ENCODE data around the gene COL9A3.

COL9A3 gene

DNA sequence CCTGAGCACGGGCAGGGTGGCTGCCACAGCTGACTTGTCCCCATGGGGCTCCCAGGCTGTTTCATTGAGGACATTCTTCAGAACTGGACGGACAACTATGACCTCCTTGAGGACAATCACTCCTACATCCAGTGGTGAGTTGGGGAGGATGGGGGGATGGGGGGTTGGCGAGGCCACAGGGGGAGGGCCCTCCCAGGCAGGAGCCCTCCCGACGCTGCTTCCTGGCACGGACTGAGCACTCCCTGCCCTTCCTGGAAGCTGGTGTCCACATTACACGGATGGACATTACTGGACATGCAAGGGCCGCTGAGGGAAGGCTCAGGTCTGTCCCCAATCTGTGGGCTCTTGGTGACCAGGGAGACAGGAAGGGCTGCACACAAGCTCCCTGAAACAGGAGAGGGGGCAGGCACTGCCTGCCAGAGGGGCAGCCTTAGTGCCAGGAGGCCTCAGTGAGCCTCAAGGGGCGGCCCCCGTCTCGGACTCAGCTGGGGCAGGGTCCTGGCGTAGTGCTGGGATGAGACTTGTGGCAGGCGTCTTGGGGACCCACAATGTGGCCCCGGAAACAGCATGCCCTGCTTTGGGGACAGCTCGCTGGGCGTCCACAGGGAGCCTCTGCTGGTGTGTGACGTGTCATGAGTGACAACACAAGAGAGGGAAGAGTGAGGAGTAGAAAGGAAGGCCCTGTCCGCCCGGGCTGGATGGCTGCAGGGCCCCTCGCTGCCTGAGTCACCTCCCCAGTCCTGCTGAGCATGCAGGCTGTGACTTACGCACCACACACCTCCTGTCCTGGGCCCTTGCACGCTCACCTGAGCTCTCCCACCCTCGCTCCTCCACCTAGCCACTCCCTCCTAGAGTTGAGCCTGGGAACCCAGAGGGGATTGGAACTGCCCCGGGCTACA, 7.1 kb upstream of the COL9A3 start:
- no peak for DNase-seq

DNA sequence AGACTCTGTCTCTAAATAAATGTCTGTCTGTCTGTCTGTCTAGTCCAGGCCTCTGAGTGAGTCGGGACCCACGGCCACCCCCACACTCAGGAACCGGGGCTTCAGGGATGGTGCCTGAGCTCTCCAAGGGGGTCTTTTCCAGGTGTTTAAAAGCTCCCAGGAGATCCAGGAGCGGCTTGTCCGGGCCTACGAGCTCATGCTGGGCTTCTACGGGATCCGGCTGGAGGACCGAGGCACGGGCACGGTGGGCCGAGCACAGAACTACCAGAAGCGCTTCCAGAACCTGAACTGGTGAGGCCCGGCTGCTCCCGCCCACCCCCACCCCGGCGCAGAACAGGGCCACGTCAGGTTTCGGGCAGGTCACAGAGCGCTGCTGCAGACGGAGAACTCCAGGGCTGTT, 5.5 kb upstream of the COL9A3 start:
- DNase-seq, result no peak

GRCh38 chr20:62811720-62812119, 5.1 kb upstream of the COL9A3 start:
- DNase-seq, result no peak

- no peak for DNase-seq
These were observed 4.5 kb upstream of the COL9A3 start for GRCh38 chr20:62812181-62812906.

- DNase-seq, result no peak
These were observed 4.0 kb upstream of the COL9A3 start for GRCh38 chr20:62812907-62813200.

DNA sequence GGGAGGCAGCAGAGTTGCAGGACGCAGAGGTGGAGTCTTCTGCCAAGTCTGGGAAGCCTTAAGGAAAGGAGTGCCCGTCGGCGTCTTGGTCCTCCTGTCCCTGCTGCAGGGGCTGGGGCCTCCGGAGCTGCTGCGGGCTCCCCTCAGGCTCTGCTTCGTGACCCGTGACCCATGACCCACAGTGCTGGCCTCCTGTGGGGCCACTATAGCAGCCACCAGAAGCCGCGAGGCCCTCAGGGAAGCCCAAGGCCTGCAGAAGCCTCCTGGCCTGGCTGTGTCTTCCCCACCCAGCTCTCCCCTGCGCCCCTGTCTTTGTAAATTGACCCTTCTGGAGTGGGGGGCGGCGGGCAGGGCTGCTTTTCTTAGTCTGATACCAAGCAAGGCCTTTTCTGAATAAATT, 3.3 kb upstream of the COL9A3 start:
- no peak for DNase-seq

- no peak for DNase-seq
These were observed 2.7 kb upstream of the COL9A3 start for GRCh38 chr20:62814060-62814708.

DNA sequence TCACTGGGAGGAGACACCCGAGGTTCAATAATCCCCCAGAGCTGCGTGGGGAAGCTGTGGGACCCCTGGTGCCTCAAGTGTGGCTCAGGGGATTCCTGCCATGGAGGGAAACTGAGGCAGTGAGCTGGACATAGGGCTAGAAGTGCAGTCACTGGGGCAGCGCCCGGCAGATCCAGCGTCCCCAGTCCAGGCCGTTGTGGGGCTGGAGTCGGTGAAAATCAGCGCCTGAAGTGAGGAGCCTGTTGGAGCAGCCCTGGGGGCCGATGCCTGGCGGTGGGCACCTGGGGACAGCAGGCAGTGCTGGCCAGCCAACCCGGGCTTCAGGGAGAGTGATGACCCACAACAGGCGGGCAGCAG, 2.2 kb upstream of the COL9A3 start:
- DNase-seq, result no peak

GRCh38 chr20:62815066-62815991, 1.5 kb upstream of the COL9A3 start:
- no peak for DNase-seq

DNA sequence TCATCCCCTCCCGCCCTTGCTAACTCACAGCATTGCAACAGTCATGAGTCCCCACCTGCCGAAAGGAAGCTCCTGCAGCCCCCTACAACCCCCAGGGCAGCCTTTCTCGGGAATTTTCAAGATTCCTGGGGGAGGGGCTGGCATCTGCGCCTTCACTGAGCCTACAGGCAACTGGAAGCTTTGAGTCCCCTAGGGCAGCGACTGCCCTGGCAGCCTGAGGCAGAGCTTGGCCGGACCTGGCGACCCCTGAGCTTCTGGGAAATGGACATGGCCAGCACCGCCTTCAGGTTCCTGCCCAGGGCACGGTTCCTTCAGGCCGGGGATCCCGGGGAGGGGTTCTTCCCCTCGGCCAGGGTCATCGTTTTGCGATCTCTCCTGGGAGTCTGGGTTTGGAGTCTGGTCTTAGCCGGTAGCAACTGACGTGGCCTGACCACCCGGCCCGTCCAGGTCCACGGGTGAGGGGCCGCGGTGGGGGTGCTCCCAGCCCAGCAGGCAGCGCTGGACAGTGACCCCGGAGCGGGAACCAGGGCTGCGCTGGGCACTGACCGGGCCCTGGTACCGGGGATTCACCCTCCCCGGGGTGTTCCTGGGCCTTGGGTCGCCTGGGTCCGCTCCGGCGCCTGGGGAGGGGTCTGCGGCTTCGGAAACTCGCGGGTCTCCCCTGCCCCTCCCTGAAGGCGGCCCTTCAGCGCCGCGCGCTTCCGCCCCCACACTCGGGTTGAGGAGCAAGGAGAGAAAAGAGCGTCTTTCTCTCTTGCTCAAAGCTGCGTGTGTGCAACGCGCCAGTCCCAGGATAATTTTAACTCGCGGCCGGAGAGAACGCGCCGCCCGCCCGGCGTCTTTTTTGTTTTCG, 593 bp upstream of the COL9A3 start:
- peak in 4 of 56 donors; percentile 16 to 44 (median 28) for DNase-seq

- no peak for DNase-seq
These were observed 1.2 kb downstream of the COL9A3 start for GRCh38 chr20:62817975-62818591.

- DNase-seq, result peak in 44 of 56 donors; percentile 35 to 89 (median 61)
These were observed 2.0 kb downstream of the COL9A3 start for GRCh38 chr20:62818592-62819493.

DNA sequence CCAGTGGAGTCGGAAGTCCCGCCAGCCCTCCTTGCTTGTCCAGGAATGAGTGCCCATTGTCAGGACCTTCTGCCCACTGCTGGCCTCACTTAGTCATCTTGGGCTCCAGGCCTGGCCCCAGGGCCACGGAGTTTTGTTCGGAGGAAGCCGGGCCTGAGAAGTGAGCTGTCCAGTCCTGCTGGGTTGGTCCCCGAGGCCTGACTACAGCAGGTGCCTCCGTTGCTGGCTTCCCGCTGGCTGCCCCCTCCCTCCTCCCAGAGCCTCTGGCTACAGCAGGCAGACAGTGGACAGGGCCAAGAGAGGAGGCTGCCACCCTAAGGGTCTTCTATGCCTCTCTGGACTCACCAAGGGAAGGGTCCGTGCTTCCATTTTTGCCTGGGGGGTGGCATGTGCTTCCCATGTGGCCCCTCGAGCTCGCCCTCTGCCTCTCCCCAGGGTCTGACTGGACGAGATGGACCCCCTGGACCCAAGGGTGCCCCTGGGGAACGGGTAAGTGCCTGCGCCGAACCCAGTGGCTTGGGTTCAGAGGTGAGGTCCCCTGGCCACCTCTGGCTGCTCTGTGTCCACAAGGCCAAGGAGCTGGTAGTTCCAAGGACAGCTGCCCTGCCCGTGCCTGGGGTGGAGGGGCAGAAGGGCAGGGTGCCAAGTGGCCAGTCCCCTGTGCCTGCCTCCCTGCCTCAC, 2.8 kb downstream of the COL9A3 start:
- DNase-seq, result peak in 8 of 56 donors; percentile 45 to 77 (median 64)

GRCh38 chr20:62820208-62820961, 3.5 kb downstream of the COL9A3 start:
- peak in 12 of 56 donors; percentile 3 to 54 (median 35) for DNase-seq

DNA sequence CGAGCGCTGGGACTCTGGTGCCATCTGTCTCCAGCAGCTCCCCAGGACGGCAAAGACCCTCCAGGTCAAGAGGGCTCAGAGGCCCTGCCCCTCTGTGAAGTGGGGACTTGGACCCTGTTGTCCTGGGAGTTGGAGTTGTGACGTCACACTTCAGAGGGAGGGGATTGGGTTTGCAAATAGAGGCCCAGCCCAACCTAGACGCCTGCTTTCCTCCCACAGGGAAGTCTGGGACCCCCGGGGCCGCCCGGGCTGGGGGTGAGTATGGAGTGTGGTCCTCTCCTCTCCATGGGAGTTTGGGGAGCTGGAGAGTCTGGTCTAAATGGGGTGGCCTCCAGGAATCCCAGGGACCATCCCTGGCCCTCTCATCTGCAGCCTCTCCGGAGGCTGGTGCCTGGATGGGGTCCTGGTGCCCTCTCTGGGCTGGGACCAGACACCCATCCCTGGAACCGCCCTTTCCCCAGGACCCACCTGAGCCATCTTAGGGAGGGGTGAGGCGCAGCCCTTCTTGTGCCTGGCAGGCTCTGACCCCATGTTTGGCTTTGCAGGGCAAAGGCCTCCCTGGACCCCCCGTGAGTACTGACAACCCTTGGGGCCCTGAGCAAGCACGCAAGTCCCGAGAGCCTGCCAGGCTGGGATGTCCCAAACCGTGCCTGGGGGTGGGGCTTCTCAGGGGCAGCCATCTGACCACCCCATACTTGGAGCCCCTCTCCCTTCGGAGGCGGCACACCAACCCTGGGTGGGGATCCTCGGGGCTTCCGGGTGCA, 4.3 kb downstream of the COL9A3 start:
- no peak for DNase-seq

- no peak for DNase-seq
These were observed 4.9 kb downstream of the COL9A3 start for GRCh38 chr20:62821726-62822210.

Data from amygdala (tissue), 56 donors.